Osteocyte (in vitro differentiated cells): ENCODE data around the gene AK8. TPM values are rescaled to one million over a fixed set of nuclear protein-coding genes. Genes with fewer than 3 reads are reported as not detected.

Experiments
- DNase-seq: peaks from one replicate; pipeline ENCODE4 v3.0.0; 2021; ENCODE audit warnings: mixed read lengths; ENCODE audit not compliant: unreplicated experiment; ENCODE audit errors: extremely low spot score
- H3K27ac Mint-ChIP-seq: one replicate; pipeline ENCODE4 v1.8.0; 2021; ENCODE audit warnings: mild to moderate bottlenecking, mixed read lengths; ENCODE audit not compliant: unreplicated experiment
- H3K27me3 Mint-ChIP-seq: one replicate; pipeline ENCODE4 v1.8.0; 2021; ENCODE audit warnings: mixed read lengths; ENCODE audit not compliant: unreplicated experiment
- H3K36me3 Mint-ChIP-seq: one replicate; pipeline ENCODE4 v1.8.0; 2021; ENCODE audit warnings: mixed read lengths; ENCODE audit not compliant: unreplicated experiment
- H3K4me1 Mint-ChIP-seq: one replicate; pipeline ENCODE4 v1.8.0; 2021; ENCODE audit warnings: mixed read lengths; ENCODE audit not compliant: unreplicated experiment
- H3K4me3 Mint-ChIP-seq: one replicate; pipeline ENCODE4 v1.8.0; 2021; ENCODE audit warnings: mild to moderate bottlenecking, moderate library complexity, mixed read lengths; ENCODE audit not compliant: unreplicated experiment
- H3K9me3 Mint-ChIP-seq: one replicate; pipeline ENCODE4 v1.8.0; 2021; ENCODE audit warnings: mixed read lengths; ENCODE audit not compliant: unreplicated experiment
- CTCF ChIP-seq: fragments of 200-600 bp; sonication (generic); IDR thresholded peaks from 2 replicates; pipeline ENCODE4 v1.5.0; 2021; ENCODE audit warnings: antibody characterized with exemption, mild to moderate bottlenecking, moderate library complexity
- total RNA-seq: library from RNA; stranded (reverse); gene quantifications from 2 replicates; pipeline ENCODE4 v1.2.1, GENCODE V29; 2021

Gene AK8
- total RNA-seq, 1 donor from 2014 or later, result 0.91 TPM

- peak; percentile 34 for DNase-seq
- Mint-ChIP-seq H3K9me3 (no peaks in the 10 kb centered on the region), H3K4me3 (no peak overlapping the region), H3K4me1 (no peaks in the 10 kb centered on the region), H3K27me3 (peaks cover 57% of the 10 kb centered on the region), H3K27ac (no peak overlapping the region), H3K36me3 (no peaks in the 10 kb centered on the region)
- no peak for TF ChIP-seq CTCF
Observed at GRCh38 chr9:132810314-132810713, 67.8 kb downstream of the AK8 start.

GRCh38 chr9:132809677-132810271 is 68.3 kb downstream of the AK8 start:
- Mint-ChIP-seq H3K27ac (no peak overlapping the region), H3K4me1 (no peaks in the 10 kb centered on the region), H3K9me3 (no peaks in the 10 kb centered on the region), H3K4me3 (no peak overlapping the region), H3K27me3 (peaks cover 61% of the 10 kb centered on the region), H3K36me3 (no peaks in the 10 kb centered on the region)
- TF ChIP-seq CTCF, result no peak
- peak; percentile 67 for DNase-seq

GRCh38 chr9:132808645-132809044 is 69.4 kb downstream of the AK8 start:
- Mint-ChIP-seq H3K4me3 (no peak overlapping the region), H3K27me3 (peaks cover 68% of the 10 kb centered on the region), H3K9me3 (no peaks in the 10 kb centered on the region), H3K4me1 (no peaks in the 10 kb centered on the region), H3K36me3 (no peaks in the 10 kb centered on the region), H3K27ac (no peak overlapping the region)
- TF ChIP-seq CTCF, result no peak
- DNase-seq, result peak; percentile 60

- TF ChIP-seq CTCF, result no peak
Observed at GRCh38 chr9:132806723-132807421, 71.2 kb downstream of the AK8 start.

GRCh38 chr9:132806306-132806705 is 71.8 kb downstream of the AK8 start:
- Mint-ChIP-seq H3K4me3 (no peak overlapping the region), H3K9me3 (no peaks in the 10 kb centered on the region), H3K27me3 (peaks cover 66% of the 10 kb centered on the region), H3K4me1 (no peaks in the 10 kb centered on the region), H3K36me3 (no peaks in the 10 kb centered on the region), H3K27ac (no peak overlapping the region)
- TF ChIP-seq CTCF, result no peak
- DNase-seq, result peak; percentile 34

More at GRCh38 chr9:132806723-132807421, 71.2 kb downstream of the AK8 start:
- H3K36me3 Mint-ChIP-seq, result no peaks in the 10 kb centered on the region
- peaks cover 69% of the 10 kb centered on the region for H3K27me3 Mint-ChIP-seq
- no peak overlapping the region for H3K27ac Mint-ChIP-seq
- peak; percentile 71 for DNase-seq
- H3K4me1 Mint-ChIP-seq, result no peaks in the 10 kb centered on the region
- no peaks in the 10 kb centered on the region for H3K9me3 Mint-ChIP-seq
- no peak overlapping the region for H3K4me3 Mint-ChIP-seq
